ENCODE results near the gene NCDN.

GRCh38 chr1:35539073-35539823 lies 18.4 kb upstream of the NCDN start:
- TF ChIP-seq ZSCAN18 (CRISPR knock-in tag; IDR thresholded peaks at IDR 0.05), result no peak
- TF ChIP-seq NR2C2 (CRISPR knock-in tag; IDR thresholded peaks at IDR 0.05), result no peak
- no peak for TF ChIP-seq CTCF (IDR thresholded peaks at IDR 0.05)
- TF ChIP-seq GABPB1 (CRISPR knock-in tag; IDR thresholded peaks at IDR 0.05), result no peak
- TF ChIP-seq ZNF416 (CRISPR knock-in tag; IDR thresholded peaks at IDR 0.05), result no peak
- TF ChIP-seq USF2 (CRISPR knock-in tag; IDR thresholded peaks at IDR 0.05), result no peak
- TF ChIP-seq ESRRA (CRISPR knock-in tag; IDR thresholded peaks at IDR 0.05; ENCODE audit: borderline replicate concordance), result no peak

Measured in WTC11 (cell line).